ENCODE results near the gene LONRF2. TPM values are rescaled to one million over a fixed set of nuclear protein-coding genes. Genes with fewer than 3 reads are reported as not detected.
A peak's percentile ranks its signal among the peaks of the same experiment; 100 is the strongest.

The LONRF2 gene
- polyA plus RNA-seq, 2 of the 4 experiments (the other 2 are of a cell fraction), result 4.8 to 17.9 TPM

GRCh38 chr2:100281521-100282438 lies 40.5 kb downstream of the LONRF2 start:
- no peak for FAIRE-seq
- no peak for DNase-seq (ENCODE audit: low read depth in 1 of 2, low spot score in 1 of 2)
- POLR2A ChIA-PET, result no interaction called here
- 89% methylated on average over 16 of the region's 16 CpGs for WGBS (ENCODE audit: missing lambda C conversion rate)
- Histone ChIP-seq H3K4me2 (no peak overlapping the region), H3K27ac (no peak overlapping the region), H3K4me1 (peaks cover 19% of the 10 kb centered on the region), H3K4me3 (no peak overlapping the region), H3K9me3 (no peaks in the 10 kb centered on the region)
- TF ChIP-seq REST (IDR thresholded peaks at IDR 0.05), result no peak
- TF ChIP-seq ATOH8 (CRISPR knock-in tag; IDR thresholded peaks at IDR 0.05; ENCODE audit: low read depth), result no peak
- TF ChIP-seq E2F6 (IDR thresholded peaks at IDR 0.05; ENCODE audit: borderline replicate concordance, low read depth), result no peak
- TF ChIP-seq BCL3 (IDR thresholded peaks at IDR 0.05), result no peak
- no peak for TF ChIP-seq HEYL (CRISPR knock-in tag; IDR thresholded peaks at IDR 0.05)
- TF ChIP-seq TFCP2L1 (CRISPR knock-in tag; IDR thresholded peaks at IDR 0.05), result no peak
- no peak for TF ChIP-seq POLR2A (IDR thresholded peaks at IDR 0.05; ENCODE audit: low read length)
- TF ChIP-seq RNF2 (IDR thresholded peaks at IDR 0.05; ENCODE audit: borderline replicate concordance, low read depth), result no peak
- CTCF ChIA-PET, result no interaction called here
- no peak for ATAC-seq

- H3K4me3 ChIP-seq, result no peak overlapping the region
- no peaks in the 10 kb centered on the region for H3K9me3 ChIP-seq
- FAIRE-seq (no peak), ATAC-seq (no peak), DNase-seq (ENCODE audit: low read depth in 1 of 2, low spot score in 1 of 2) (no peak)
- H3K4me1 ChIP-seq, result peaks cover under 1% of the 10 kb centered on the region; the same call in 1 of the 3 replicates
- peak overlapping the region in 1 of 2 experiments; percentile 39; a peak in 2 of 6 replicates for H3K27ac ChIP-seq
- H3K4me2 ChIP-seq, result no peak overlapping the region
- CTCF ChIA-PET, result interaction anchor here (0.5 to 10.3 kb wide), 2 partner anchors 18 to 416 kb away, joined by 3 to 109 read pairs; no protein-coding TSS in a partner anchor
- 89% methylated on average over 17 of the region's 17 CpGs for WGBS (ENCODE audit: missing lambda C conversion rate)
- POLR2A ChIA-PET, result no interaction called here
- TF ChIP-seq ZNF302 (CRISPR knock-in tag; IDR thresholded peaks at IDR 0.05), result no peak
- TF ChIP-seq GATA3 (IDR thresholded peaks at IDR 0.05; ENCODE audit: borderline replicate concordance), result no peak
- TF ChIP-seq CTCF (IDR thresholded peaks at IDR 0.05), result no peak
- TF ChIP-seq NFE2L2 (conservative IDR thresholded peaks at IDR 0.05; ENCODE audit: low read length), result 0 out of 2 replicates have a peak, but pooled peaks have one; percentile 19
- TF ChIP-seq RFX5 (IDR thresholded peaks at IDR 0.05), result no peak
Measured at GRCh38 chr2:100279586-100280534, 42.4 kb downstream of the LONRF2 start.
